GM12875 (cell line): ENCODE measurements around the gene MRGPRE.

Experiments used
- H3K4me3 ChIP-seq: one replicate; pipeline ENCODE4 v1.5.1; 2011; ENCODE audit warnings: low read depth, low read length, control low read depth
- CTCF ChIP-seq: IDR thresholded peaks from 2 replicates; pipeline ENCODE4 v1.5.1; 2011; ENCODE audit warnings: low read depth, mild to moderate bottlenecking, control low read depth, inconsistent platforms, low read length, moderate library complexity, borderline replicate concordance; ENCODE audit not compliant: insufficient read depth

MRGPRE gene

GRCh38 chr11:3227568-3228444 is 4.4 kb downstream of the MRGPRE start:
- TF ChIP-seq CTCF: no peak
- no peak overlapping the region for H3K4me3 ChIP-seq

GRCh38 chr11:3226846-3227567 is 5.2 kb downstream of the MRGPRE start:
- TF ChIP-seq CTCF: no peak
- H3K4me3 ChIP-seq: no peak overlapping the region

GRCh38 chr11:3225826-3226750 is 6.1 kb downstream of the MRGPRE start:
- no peak overlapping the region for H3K4me3 ChIP-seq
- TF ChIP-seq CTCF: no peak

- H3K4me3 ChIP-seq: no peak overlapping the region
- no peak for TF ChIP-seq CTCF
Measured at GRCh38 chr11:3225159-3225758, 7.0 kb downstream of the MRGPRE start.

GRCh38 chr11:3224401-3225057 is 7.7 kb downstream of the MRGPRE start:
- no peak overlapping the region for H3K4me3 ChIP-seq
- no peak for TF ChIP-seq CTCF

GRCh38 chr11:3223932-3224381 is 8.3 kb downstream of the MRGPRE start:
- no peak for TF ChIP-seq CTCF
- no peak overlapping the region for H3K4me3 ChIP-seq
